ENCODE results near the gene CNTNAP5.

CNTNAP5 gene

DNA sequence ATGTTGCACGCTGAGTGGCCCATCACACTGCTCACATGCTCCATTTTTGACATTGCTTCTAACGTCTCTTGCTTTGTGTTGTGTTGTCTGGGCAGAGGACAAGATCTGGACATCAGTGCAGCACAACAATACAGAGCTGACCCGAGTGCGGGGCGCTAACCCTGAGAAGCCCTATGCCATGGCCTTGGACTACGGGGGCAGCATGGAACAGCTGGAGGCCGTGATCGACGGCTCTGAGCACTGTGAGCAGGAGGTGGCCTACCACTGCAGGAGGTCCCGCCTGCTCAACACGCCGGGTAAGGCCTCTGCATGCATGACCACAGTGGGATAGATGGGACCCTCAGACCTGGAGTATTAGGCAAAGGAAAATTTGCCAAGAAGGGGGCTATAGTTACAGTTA lies 622.6 kb downstream of the CNTNAP5 start:
- H3K4me3 ChIP-seq (ENCODE audit: low read length): no peak overlapping the region
- TF ChIP-seq, protein P1, sequence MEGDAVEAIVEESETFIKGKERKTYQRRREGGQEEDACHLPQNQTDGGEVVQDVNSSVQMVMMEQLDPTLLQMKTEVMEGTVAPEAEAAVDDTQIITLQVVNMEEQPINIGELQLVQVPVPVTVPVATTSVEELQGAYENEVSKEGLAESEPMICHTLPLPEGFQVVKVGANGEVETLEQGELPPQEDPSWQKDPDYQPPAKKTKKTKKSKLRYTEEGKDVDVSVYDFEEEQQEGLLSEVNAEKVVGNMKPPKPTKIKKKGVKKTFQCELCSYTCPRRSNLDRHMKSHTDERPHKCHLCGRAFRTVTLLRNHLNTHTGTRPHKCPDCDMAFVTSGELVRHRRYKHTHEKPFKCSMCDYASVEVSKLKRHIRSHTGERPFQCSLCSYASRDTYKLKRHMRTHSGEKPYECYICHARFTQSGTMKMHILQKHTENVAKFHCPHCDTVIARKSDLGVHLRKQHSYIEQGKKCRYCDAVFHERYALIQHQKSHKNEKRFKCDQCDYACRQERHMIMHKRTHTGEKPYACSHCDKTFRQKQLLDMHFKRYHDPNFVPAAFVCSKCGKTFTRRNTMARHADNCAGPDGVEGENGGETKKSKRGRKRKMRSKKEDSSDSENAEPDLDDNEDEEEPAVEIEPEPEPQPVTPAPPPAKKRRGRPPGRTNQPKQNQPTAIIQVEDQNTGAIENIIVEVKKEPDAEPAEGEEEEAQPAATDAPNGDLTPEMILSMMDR (conservative IDR thresholded peaks at IDR 0.05; ENCODE audit: low read length): no peak
- DNase-seq (ENCODE audit: low read depth): no peak

- TF ChIP-seq, protein P1 (conservative IDR thresholded peaks at IDR 0.05; ENCODE audit: low read length): no peak
- no peak overlapping the region for H3K4me3 ChIP-seq (ENCODE audit: low read length)
Measured at GRCh38 chr2:124649001-124649400, 623.9 kb downstream of the CNTNAP5 start.

GRCh38 chr2:124652099-124652498 lies 627.0 kb downstream of the CNTNAP5 start:
- TF ChIP-seq, protein P1 (conservative IDR thresholded peaks at IDR 0.05; ENCODE audit: low read length): no peak

More at GRCh38 chr2:124649001-124649400, 623.9 kb downstream of the CNTNAP5 start:
- no peak for DNase-seq (ENCODE audit: low read depth)

GRCh38 chr2:124658373-124658772 lies 633.3 kb downstream of the CNTNAP5 start:
- no peak for DNase-seq (ENCODE audit: low read depth)
- H3K4me3 ChIP-seq (ENCODE audit: low read length): no peak overlapping the region
- TF ChIP-seq, protein P1 (conservative IDR thresholded peaks at IDR 0.05; ENCODE audit: low read length): no peak

More at GRCh38 chr2:124652099-124652498, 627.0 kb downstream of the CNTNAP5 start:
- H3K4me3 ChIP-seq (ENCODE audit: low read length): no peak overlapping the region
- no peak for DNase-seq (ENCODE audit: low read depth)

GRCh38 chr2:124661558-124661957 lies 636.5 kb downstream of the CNTNAP5 start:
- H3K4me3 ChIP-seq (ENCODE audit: low read length): no peak overlapping the region
- DNase-seq (ENCODE audit: low read depth): no peak
- TF ChIP-seq, protein P1 (conservative IDR thresholded peaks at IDR 0.05; ENCODE audit: low read length): no peak

- no peak for DNase-seq (ENCODE audit: low read depth)
- TF ChIP-seq, protein P1 (conservative IDR thresholded peaks at IDR 0.05; ENCODE audit: low read length): no peak
- no peak overlapping the region for H3K4me3 ChIP-seq (ENCODE audit: low read length)
Measured at GRCh38 chr2:124662946-124663644, 638.0 kb downstream of the CNTNAP5 start.

GRCh38 chr2:124663645-124663997 lies 638.5 kb downstream of the CNTNAP5 start:
- DNase-seq (ENCODE audit: low read depth): no peak
- H3K4me3 ChIP-seq (ENCODE audit: low read length): no peak overlapping the region
- TF ChIP-seq, protein P1 (conservative IDR thresholded peaks at IDR 0.05; ENCODE audit: low read length): no peak

Measured in AG10803 (cell line).